Stimulated activated CD8-positive, alpha-beta memory T cell treated with anti-CD3 and anti-CD28 coated beads, Interleukin-4, amount 100 ng/mL, for 4 hours (primary cell): ENCODE results near the gene TMEM200A.
"Not testable (repeated sequence)": the region's sequence is repeated elsewhere in the genome, so short reads cannot be mapped to it uniquely, and the experiment has no call there.

Experiments
- DNase-seq, 2 donors: peaks; one replicate each; pipeline ENCODE4 v3.0.0-alpha.2; 2020; ENCODE audit warnings: low read depth in 2 of 2, low spot score in 1 of 2

TMEM200A gene

GRCh38 chr6:130365166-130366106, at the start of gene TMEM200A:
TMEM200A (plus strand) TSS chr6:130366017; CDS start chr6:130440423, 74,406 bp downstream.
- peak in 1 of 2 donors; percentile 2 for DNase-seq

- no peak for DNase-seq
Measured at GRCh38 chr6:130320908-130321307, 44.9 kb upstream of the TMEM200A start.

- peak; percentile 13 to 22 for DNase-seq
Measured at GRCh38 chr6:130322673-130323268, 43.0 kb upstream of the TMEM200A start.

- DNase-seq = no peak
Measured at GRCh38 chr6:130324657-130325056, 41.2 kb upstream of the TMEM200A start.

GRCh38 chr6:130326496-130326895, 39.3 kb upstream of the TMEM200A start:
- DNase-seq = no peak

- no peak for DNase-seq
Measured at GRCh38 chr6:130337534-130337933, 28.3 kb upstream of the TMEM200A start.

- DNase-seq = not testable (repeated sequence)
Measured at GRCh38 chr6:130346324-130346723, 19.5 kb upstream of the TMEM200A start.

- no peak for DNase-seq
Measured at GRCh38 chr6:130354322-130354721, 11.5 kb upstream of the TMEM200A start.

GRCh38 chr6:130355572-130355971, 10.2 kb upstream of the TMEM200A start:
- DNase-seq = no peak

GRCh38 chr6:130357436-130357835, 8.4 kb upstream of the TMEM200A start:
- DNase-seq = no peak

GRCh38 chr6:130359736-130360135, 6.1 kb upstream of the TMEM200A start:
- no peak for DNase-seq

GRCh38 chr6:130362128-130362527, 3.7 kb upstream of the TMEM200A start:
- DNase-seq = no peak

GRCh38 chr6:130364224-130364780, 1.5 kb upstream of the TMEM200A start:
- no peak for DNase-seq

GRCh38 chr6:130366107-130367005, 539 bp downstream of the TMEM200A start:
- no peak for DNase-seq

- no peak for DNase-seq
Measured at GRCh38 chr6:130367767-130368166, 1.9 kb downstream of the TMEM200A start.

- no peak for DNase-seq
Measured at GRCh38 chr6:130368576-130368975, 2.8 kb downstream of the TMEM200A start.

- no peak for DNase-seq
Measured at GRCh38 chr6:130369831-130370230, 4.0 kb downstream of the TMEM200A start.

- DNase-seq = no peak
Measured at GRCh38 chr6:130371921-130372420, 6.2 kb downstream of the TMEM200A start.

- DNase-seq = no peak
Measured at GRCh38 chr6:130372786-130373185, 7.0 kb downstream of the TMEM200A start.

GRCh38 chr6:130373992-130374391, 8.2 kb downstream of the TMEM200A start:
- DNase-seq = no peak

- DNase-seq = no peak
Measured at GRCh38 chr6:130376936-130377335, 11.1 kb downstream of the TMEM200A start.
